NB4 (cell line): ENCODE results near the gene FMN1.

Experiments
- DNase-seq: peaks from one replicate; pipeline ENCODE4 v3.0.0; 2010; ENCODE audit warnings: low read depth
- H3K4me3 ChIP-seq: one replicate; pipeline ENCODE4 v1.5.1; 2011; ENCODE audit warnings: mild to moderate bottlenecking, low read depth, low read length, moderate library complexity
- CTCF ChIP-seq: IDR thresholded peaks from one replicate; pipeline ENCODE4 v1.5.1; 2012; ENCODE audit warnings: low read depth, low read length
- MAX ChIP-seq: IDR thresholded peaks from 2 replicates; pipeline ENCODE4 v1.6.1; 2011; ENCODE audit warnings: low read depth, low read length
- MYC ChIP-seq: IDR thresholded peaks from 2 replicates; pipeline ENCODE4 v1.6.1; 2011; ENCODE audit warnings: low read depth, low read length
- POLR2A ChIP-seq: IDR thresholded peaks from 2 replicates; pipeline ENCODE4 v1.6.1; 2011; ENCODE audit warnings: mild to moderate bottlenecking; ENCODE audit not compliant: insufficient read length; ENCODE audit errors: extremely low read depth

Gene FMN1

DNA sequence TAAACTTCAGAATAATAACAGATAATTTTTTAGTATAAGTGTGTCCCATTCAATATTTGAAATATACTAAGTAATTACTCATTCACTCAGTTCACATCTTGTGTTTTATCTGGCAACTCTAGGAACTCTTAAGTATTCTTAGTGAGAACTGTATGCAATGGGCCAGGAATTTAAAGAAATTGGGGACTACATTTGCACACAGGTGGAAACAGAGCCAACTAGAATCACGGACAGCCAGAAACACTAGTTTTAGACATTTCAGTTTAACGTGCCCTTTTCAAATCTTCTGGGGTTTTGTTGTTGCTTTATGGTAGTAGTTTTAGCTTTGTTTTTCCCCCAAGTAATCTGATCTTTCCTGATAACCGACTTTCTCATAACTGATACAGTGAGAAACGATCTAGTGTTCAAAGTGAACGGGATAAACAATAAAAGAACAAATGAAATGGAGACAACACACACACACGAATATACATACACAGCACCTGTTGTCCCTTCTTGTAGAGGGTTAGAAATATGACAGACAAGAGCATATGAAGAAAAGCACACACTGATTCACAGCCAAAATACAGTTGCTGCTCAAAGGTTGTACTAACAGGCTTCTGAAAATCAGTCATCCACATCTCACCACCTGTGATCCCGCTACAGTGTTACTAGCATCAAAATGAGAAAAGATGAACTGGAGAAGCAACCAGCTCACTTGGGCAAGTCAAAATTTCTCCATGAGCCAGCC is 167.0 kb downstream of the FMN1 start:
- H3K4me3 ChIP-seq, result no peak overlapping the region
- no peak for DNase-seq
- TF ChIP-seq POLR2A (no peak), CTCF (no peak), MAX (no peak), MYC (no peak)

- no peak overlapping the region for H3K4me3 ChIP-seq
- no peak for DNase-seq
- TF ChIP-seq MYC, result no peak
- TF ChIP-seq MAX, result no peak
- no peak for TF ChIP-seq POLR2A
- TF ChIP-seq CTCF, result no peak
These were observed 167.9 kb downstream of the FMN1 start for GRCh38 chr15:33026614-33027013.

DNA sequence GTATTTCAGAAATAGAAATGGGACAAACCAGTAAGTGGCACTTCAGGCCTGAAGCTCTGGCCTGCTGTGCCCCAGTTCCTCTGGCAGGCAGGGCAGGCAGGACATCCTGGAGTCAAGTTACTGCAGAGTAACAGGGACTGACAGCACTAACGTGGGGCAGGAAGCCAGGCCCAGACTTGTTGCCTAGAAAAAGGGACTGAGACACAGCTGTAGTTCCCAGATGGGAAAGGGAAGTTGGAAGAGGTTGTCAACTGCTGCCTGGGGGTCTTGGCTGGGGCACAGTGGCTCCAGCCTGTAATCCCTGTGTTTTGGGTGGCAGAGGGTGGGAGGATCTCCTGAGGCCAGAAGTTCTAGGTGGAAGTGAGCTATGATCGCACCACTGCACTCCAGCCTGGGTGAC is 171.9 kb downstream of the FMN1 start:
- TF ChIP-seq POLR2A (no peak), CTCF (no peak), MAX (no peak), MYC (no peak)
- DNase-seq, result no peak
- H3K4me3 ChIP-seq, result no peak overlapping the region

DNA sequence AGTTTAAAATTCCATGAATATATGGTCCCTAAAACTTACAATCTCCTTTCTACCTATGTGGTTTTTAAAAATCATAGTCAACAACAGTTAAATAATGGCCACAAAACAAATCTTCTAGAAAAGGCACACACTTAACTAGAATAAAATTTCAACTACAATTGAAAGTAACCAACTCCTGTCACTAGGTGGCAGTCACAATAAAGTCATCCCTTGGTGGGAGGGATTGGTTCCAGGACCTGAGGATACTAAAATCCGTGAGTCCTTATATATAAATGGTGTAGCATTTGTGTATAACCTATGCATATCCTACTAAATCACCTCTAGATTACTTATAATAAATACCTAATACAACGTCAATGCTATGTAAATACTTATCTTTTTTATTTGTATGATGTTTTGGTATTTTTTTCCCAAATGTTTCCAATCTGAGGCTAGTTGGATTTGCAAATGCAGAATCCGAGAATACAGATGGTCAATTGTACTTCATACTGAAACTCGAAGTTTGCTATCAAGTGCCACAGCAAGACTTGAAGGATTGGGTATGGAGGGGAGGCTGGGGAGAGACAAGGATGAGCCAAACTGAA is 172.6 kb downstream of the FMN1 start:
- no peak for TF ChIP-seq MAX
- TF ChIP-seq CTCF, result peak; percentile 41
- no peak overlapping the region for H3K4me3 ChIP-seq
- peak; percentile 40 for DNase-seq

- no peak for TF ChIP-seq CTCF
- no peak for TF ChIP-seq MAX
- TF ChIP-seq MYC, result no peak
- no peak for TF ChIP-seq POLR2A
- no peak overlapping the region for H3K4me3 ChIP-seq
- DNase-seq, result no peak
These were observed 175.0 kb downstream of the FMN1 start for GRCh38 chr15:33019354-33019981.
